HL-60 (cell line): ENCODE measurements around the gene CEACAM4.

Experiments used
- DNase-seq, 2 experiments: peaks; one replicate each; pipeline ENCODE4 v3.0.0-alpha.2; 2010 to 2020; ENCODE audit warnings: low read depth in 1 of 2, low spot score in 1 of 2
- H3K27ac ChIP-seq: fragments of 250-450 bp; sonication (Bioruptor Pico); replicated peaks from 2 replicates; pipeline ENCODE4 v1.5.1; 2020; ENCODE audit warnings: mild to moderate bottlenecking, moderate library complexity
- H3K27me3 ChIP-seq: fragments of 250-450 bp; sonication (Bioruptor Pico); 2 replicates; pipeline ENCODE4 v1.5.1; 2021; ENCODE audit warnings: mild to moderate bottlenecking, moderate library complexity; ENCODE audit not compliant: insufficient read depth, poor library complexity, severe bottlenecking
- H3K4me3 ChIP-seq: replicated peaks from 2 replicates; pipeline ENCODE4 v1.5.1; 2011; ENCODE audit warnings: mild to moderate bottlenecking, control low read depth, low read length; ENCODE audit not compliant: insufficient read depth
- CTCF ChIP-seq: IDR thresholded peaks from one replicate; pipeline ENCODE4 v1.5.1; 2011; ENCODE audit warnings: low read length, control low read depth, inconsistent platforms; ENCODE audit not compliant: insufficient read depth
- GABPA ChIP-seq: IDR thresholded peaks from 2 replicates; pipeline ENCODE4 v1.6.1; 2012; ENCODE audit warnings: low read depth
- POLR2AphosphoS5 ChIP-seq: IDR thresholded peaks from 2 replicates; pipeline ENCODE4 v1.6.1; 2012; ENCODE audit warnings: low read depth
- REST ChIP-seq: IDR thresholded peaks from 2 replicates; pipeline ENCODE4 v1.6.1; 2012; ENCODE audit warnings: low read depth; ENCODE audit not compliant: insufficient replicate concordance
- SPI1 ChIP-seq: IDR thresholded peaks from 2 replicates; pipeline ENCODE4 v1.6.1; 2012; ENCODE audit warnings: low read depth, mild to moderate bottlenecking, borderline replicate concordance

The CEACAM4 gene

GRCh38 chr19:41601771-41602170 lies 25.1 kb downstream of the CEACAM4 start:
- Histone ChIP-seq H3K27me3 (no peaks in the 10 kb centered on the region), H3K4me3 (no peak overlapping the region), H3K27ac (no peak overlapping the region)
- DNase-seq = no peak
- TF ChIP-seq POLR2AphosphoS5 = no peak
- no peak for TF ChIP-seq SPI1
- TF ChIP-seq REST = no peak
- TF ChIP-seq GABPA = no peak
- no peak for TF ChIP-seq CTCF

- H3K27ac ChIP-seq = no peak overlapping the region
- H3K27me3 ChIP-seq = no peaks in the 10 kb centered on the region
- TF ChIP-seq REST (no peak), CTCF (no peak), GABPA (no peak), SPI1 (no peak), POLR2AphosphoS5 (no peak)
- DNase-seq = no peak
- no peak overlapping the region for H3K4me3 ChIP-seq
Measured at GRCh38 chr19:41599175-41599966, 27.5 kb downstream of the CEACAM4 start.

GRCh38 chr19:41597600-41598041 lies 29.3 kb downstream of the CEACAM4 start:
- no peak for TF ChIP-seq REST
- peak; percentile 94 for TF ChIP-seq CTCF
- TF ChIP-seq SPI1 = no peak
- Histone ChIP-seq H3K4me3 (no peak overlapping the region), H3K27me3 (no peaks in the 10 kb centered on the region), H3K27ac (no peak overlapping the region)
- DNase-seq = peak; percentile 79 to 85
